GM21526 (cell line): ENCODE results near the gene TMA7.

Source experiments
- ATAC-seq: cut with Tn5 transposase; IDR thresholded peaks from one replicate; pipeline ENCODE4 v1.9.1; 2021; ENCODE audit warnings: moderate library complexity; ENCODE audit not compliant: unreplicated experiment, low FRiP score

Gene TMA7

GRCh38 chr3:48408823-48409281 lies 31.2 kb upstream of the TMA7 start:
- ATAC-seq: no peak

GRCh38 chr3:48409291-48410201 lies 30.5 kb upstream of the TMA7 start:
- no peak for ATAC-seq

GRCh38 chr3:48410205-48411040 lies 29.6 kb upstream of the TMA7 start:
- no peak for ATAC-seq

GRCh38 chr3:48411041-48411588 lies 28.9 kb upstream of the TMA7 start:
- no peak for ATAC-seq

GRCh38 chr3:48411606-48412374 lies 28.3 kb upstream of the TMA7 start:
- ATAC-seq: no peak

GRCh38 chr3:48412375-48413001 lies 27.6 kb upstream of the TMA7 start:
- no peak for ATAC-seq

- no peak for ATAC-seq
Measured at GRCh38 chr3:48413086-48413485, 27.0 kb upstream of the TMA7 start.

GRCh38 chr3:48413611-48414010 lies 26.4 kb upstream of the TMA7 start:
- ATAC-seq: no peak

- ATAC-seq: no peak
Measured at GRCh38 chr3:48414376-48415250, 25.4 kb upstream of the TMA7 start.

- no peak for ATAC-seq
Measured at GRCh38 chr3:48415251-48415953, 24.7 kb upstream of the TMA7 start.

GRCh38 chr3:48416091-48416505 lies 24.0 kb upstream of the TMA7 start:
- ATAC-seq: no peak

- no peak for ATAC-seq
Measured at GRCh38 chr3:48416546-48416945, 23.5 kb upstream of the TMA7 start.

GRCh38 chr3:48417529-48418108 lies 22.4 kb upstream of the TMA7 start:
- ATAC-seq: no peak

- ATAC-seq: no peak
Measured at GRCh38 chr3:48418140-48418539, 21.9 kb upstream of the TMA7 start.

GRCh38 chr3:48418651-48419050 lies 21.4 kb upstream of the TMA7 start:
- ATAC-seq: no peak

- no peak for ATAC-seq
Measured at GRCh38 chr3:48419149-48419548, 20.9 kb upstream of the TMA7 start.

GRCh38 chr3:48419597-48419996 lies 20.5 kb upstream of the TMA7 start:
- ATAC-seq: no peak

GRCh38 chr3:48420561-48420960 lies 19.5 kb upstream of the TMA7 start:
- ATAC-seq: no peak
